H1 (cell line): Measurements from ENCODE around the gene DSCAM. TPM values are rescaled to one million over a fixed set of nuclear protein-coding genes. Genes with fewer than 3 reads are reported as not detected.
A peak's percentile ranks its signal among the peaks of the same experiment; 100 is the strongest.

Experiments used
- CTCF ChIA-PET: fragments of 300-600 bp; sonication (Branson Sonifier 250); formaldehyde crosslinking; loops from one replicate; lab custom pipeline; 2021; ENCODE audit not compliant: partially characterized antibody; lab: Charles Lee
- POLR2A ChIA-PET: fragments of 300-600 bp; sonication (Branson Sonifier 250); formaldehyde crosslinking; loops from one replicate; lab custom pipeline; 2021; ENCODE audit warnings: inconsistent platforms; ENCODE audit not compliant: partially characterized antibody; lab: Charles Lee
- DNase-seq, 2 experiments: peaks; one replicate each; pipeline versions ENCODE4 v3.0.0 to v3.0.0-alpha.2; 2010 to 2022; ENCODE audit warnings: low spot score in 2 of 2, low read depth in 1 of 2, mixed read lengths in 1 of 2
- FAIRE-seq: peaks from 2 replicates; lab custom pipeline; 2011; peaks lifted over from hg19 to GRCh38; lab: Jason Lieb, UNC
- H2AFZ ChIP-seq: 2 replicates; pipeline ENCODE4 v1.8.1; 2012; ENCODE audit warnings: low read length, inconsistent platforms
- H2AK5ac ChIP-seq: 2 replicates; pipeline ENCODE4 v1.6.1; 2013; ENCODE audit warnings: low read depth, low read length
- H2BK120ac ChIP-seq: replicated peaks from 2 replicates; pipeline ENCODE3; 2013; ENCODE audit warnings: low read depth, low read length, inconsistent platforms
- H2BK12ac ChIP-seq: 2 replicates; pipeline ENCODE4 v1.6.1; 2013; ENCODE audit warnings: low read depth, low read length
- H2BK15ac ChIP-seq: 2 replicates; pipeline ENCODE4 v1.6.1; 2013; ENCODE audit warnings: low read length
- H2BK20ac ChIP-seq: 2 replicates; pipeline ENCODE4 v1.6.1; 2013; ENCODE audit warnings: low read length
- H2BK5ac ChIP-seq: 2 replicates; pipeline ENCODE4 v1.6.1; 2013; ENCODE audit warnings: low read depth, low read length
- H3K14ac ChIP-seq: 2 replicates; pipeline ENCODE4 v1.6.1; 2013; ENCODE audit warnings: inconsistent platforms; ENCODE audit not compliant: insufficient read length
- H3K18ac ChIP-seq: 2 replicates; pipeline ENCODE4 v1.6.1; 2013; ENCODE audit warnings: low read length; ENCODE audit errors: extremely low read depth
- H3K23ac ChIP-seq: 2 replicates; pipeline ENCODE4 v1.6.1; 2013; ENCODE audit warnings: inconsistent platforms; ENCODE audit not compliant: insufficient read length
- H3K23me2 ChIP-seq: 2 replicates; pipeline ENCODE4 v1.6.1; 2013; ENCODE audit warnings: low read depth, low read length
- H3K27ac ChIP-seq: 2 replicates; pipeline ENCODE4 v1.6.1; 2011; ENCODE audit warnings: low read depth, low read length, inconsistent platforms
- H3K27me3 ChIP-seq, 4 experiments: replicated peaks in 1 of 4; 1 replicate in 1 of 4; 2 replicates in 3 of 4; pipeline versions ENCODE4 v1.6.1 to v1.8.1; 2011 to 2013; ENCODE audit warnings: low read length in 3 of 4, mild to moderate bottlenecking in 3 of 4, inconsistent platforms in 2 of 4, mixed read lengths in 2 of 4, moderate library complexity in 1 of 4; ENCODE audit not compliant: control insufficient read depth in 3 of 4, insufficient read depth in 3 of 4; ENCODE audit errors: extremely low read depth in 1 of 4
- H3K36me3 ChIP-seq, 4 experiments: 2 replicates each; pipeline versions ENCODE4 v1.6.1 to v1.8.1; 2011 to 2013; ENCODE audit warnings: mild to moderate bottlenecking in 4 of 4, low read length in 3 of 4, moderate library complexity in 2 of 4, control low read depth in 1 of 4, inconsistent platforms in 1 of 4; ENCODE audit not compliant: insufficient read depth in 4 of 4, control insufficient read depth in 2 of 4
- H3K4ac ChIP-seq: replicated peaks from 2 replicates; pipeline ENCODE3; 2013; ENCODE audit warnings: low read length, low read depth, mixed read lengths, inconsistent platforms; ENCODE audit not compliant: insufficient read length
- H3K4me1 ChIP-seq, 4 experiments: replicated peaks in 1 of 4; 1 replicate in 1 of 4; 2 replicates in 3 of 4; pipeline versions ENCODE4 v1.6.1 to v1.8.1; 2011 to 2013; ENCODE audit warnings: low read length in 3 of 4, inconsistent platforms in 2 of 4, mixed read lengths in 1 of 4; ENCODE audit not compliant: insufficient read depth in 4 of 4, control insufficient read depth in 3 of 4
- H3K4me2 ChIP-seq, 2 experiments: 2 replicates each; pipeline versions ENCODE4 v1.6.1 to v1.8.1; 2011 to 2013; ENCODE audit warnings: low read depth in 2 of 2, low read length in 2 of 2, control low read depth in 1 of 2, inconsistent platforms in 1 of 2, mild to moderate bottlenecking in 1 of 2; ENCODE audit not compliant: insufficient read depth in 1 of 2
- H3K4me3 ChIP-seq, 4 experiments: fragments of 200-600, 300-600 bp in 1 of 4; sonication (generic), shearing (Covaris generic), sonication (Bioruptor Twin) in 1 of 4; 2 replicates each; pipeline versions ENCODE4 v1.5.1 to v1.8.1; 2011 to 2016; ENCODE audit warnings: low read length in 4 of 4, low read depth in 3 of 4, control low read depth in 2 of 4, inconsistent platforms in 2 of 4, mild to moderate bottlenecking in 2 of 4, mixed read lengths in 1 of 4, moderate library complexity in 1 of 4; ENCODE audit not compliant: insufficient read depth in 2 of 4; ENCODE audit errors: extremely low read depth in 1 of 4
- H3K56ac ChIP-seq: replicated peaks from 2 replicates; pipeline ENCODE3; 2013; ENCODE audit warnings: low read depth, mild to moderate bottlenecking, mixed read lengths, low read length, inconsistent platforms; ENCODE audit not compliant: insufficient read length
- H3K79me1 ChIP-seq: 2 replicates; pipeline ENCODE4 v1.6.1; 2013; ENCODE audit warnings: low read depth, low read length, control low read depth
- H3K79me2 ChIP-seq, 2 experiments: 2 replicates each; pipeline versions ENCODE4 v1.6.1 to v1.8.1; 2012 to 2013; ENCODE audit warnings: low read length in 2 of 2, mild to moderate bottlenecking in 2 of 2, inconsistent platforms in 1 of 2; ENCODE audit not compliant: insufficient read depth in 2 of 2, control insufficient read depth in 1 of 2
- H3K9ac ChIP-seq, 4 experiments: replicated peaks in 1 of 4; 1 replicate in 1 of 4; 2 replicates in 3 of 4; pipeline versions ENCODE4 v1.6.1 to v1.8.1; 2011 to 2013; ENCODE audit warnings: low read depth in 3 of 4, low read length in 3 of 4, control low read depth in 2 of 4, mild to moderate bottlenecking in 2 of 4, moderate library complexity in 2 of 4, inconsistent platforms in 1 of 4; ENCODE audit errors: extremely low read depth in 1 of 4
- H3K9me3 ChIP-seq, 2 experiments: 2 replicates each; pipeline versions ENCODE4 v1.6.1 to v1.8.1; 2012 to 2013; ENCODE audit warnings: mild to moderate bottlenecking in 2 of 2, moderate library complexity in 2 of 2, control low read depth in 1 of 2, inconsistent platforms in 1 of 2, low read depth in 1 of 2, low read length in 1 of 2, mixed read lengths in 1 of 2; ENCODE audit not compliant: insufficient read depth in 2 of 2
- H4K20me1 ChIP-seq, 2 experiments: replicated peaks in 1 of 2; 2 replicates each; pipeline versions ENCODE3 to v1.8.1; 2011 to 2013; ENCODE audit warnings: inconsistent platforms in 2 of 2, low read length in 2 of 2, mild to moderate bottlenecking in 1 of 2; ENCODE audit not compliant: insufficient read depth in 2 of 2, control insufficient read depth in 1 of 2
- H4K5ac ChIP-seq: 2 replicates; pipeline ENCODE4 v1.6.1; 2013; ENCODE audit warnings: low read length, low read depth, mixed read lengths, inconsistent platforms; ENCODE audit not compliant: insufficient read length
- H4K8ac ChIP-seq: 2 replicates; pipeline ENCODE4 v1.8.0; 2013; ENCODE audit warnings: mild to moderate bottlenecking, moderate library complexity, low read length, inconsistent platforms; ENCODE audit not compliant: insufficient read depth; ENCODE audit errors: extremely low read depth
- H4K91ac ChIP-seq: replicated peaks from 2 replicates; pipeline ENCODE3; 2013; ENCODE audit warnings: low read length, mixed read lengths, inconsistent platforms; ENCODE audit not compliant: insufficient read length
- CTBP2 ChIP-seq: IDR thresholded peaks from 2 replicates; pipeline ENCODE4 v1.7.0; 2011; ENCODE audit warnings: borderline replicate concordance, mild to moderate bottlenecking, moderate library complexity, mixed read lengths, low read length; ENCODE audit not compliant: insufficient read depth, insufficient read length
- CTCF ChIP-seq, 3 experiments: IDR thresholded peaks; 1 replicate in 2 of 3; 2 replicates in 1 of 3; pipeline versions ENCODE4 v1.5.1 to v1.6.1; 2011; ENCODE audit warnings: low read length in 3 of 3, mild to moderate bottlenecking in 3 of 3, inconsistent platforms in 2 of 3, low read depth in 1 of 3, moderate library complexity in 1 of 3; ENCODE audit not compliant: insufficient read depth in 1 of 3; ENCODE audit errors: control extremely low read depth in 1 of 3
- JUND ChIP-seq: IDR thresholded peaks from 2 replicates; pipeline ENCODE4 v1.6.1; 2011; ENCODE audit warnings: mild to moderate bottlenecking, improper control_type of control experiment, low read length
- RFX5 ChIP-seq: IDR thresholded peaks from 2 replicates; pipeline ENCODE4 v1.6.1; 2011; ENCODE audit warnings: low read depth, low read length, improper control_type of control experiment, borderline replicate concordance
- SIN3A ChIP-seq, 2 experiments: IDR thresholded peaks in 1 of 2; conservative IDR thresholded peaks in 1 of 2; 2 replicates each; pipeline ENCODE4 v1.6.1; 2011 to 2012; ENCODE audit warnings: low read length in 2 of 2, improper control_type of control experiment in 1 of 2, low read depth in 1 of 2, mild to moderate bottlenecking in 1 of 2
- SIX5 ChIP-seq: IDR thresholded peaks from 2 replicates; pipeline ENCODE4 v1.6.1; 2011; ENCODE audit warnings: mild to moderate bottlenecking, low read depth, low read length
- SP4 ChIP-seq: IDR thresholded peaks from 2 replicates; pipeline ENCODE4 v1.6.1; 2012; ENCODE audit warnings: low read length, inconsistent platforms
- SRF ChIP-seq: IDR thresholded peaks from 2 replicates; pipeline ENCODE4 v1.6.1; 2011; ENCODE audit warnings: mild to moderate bottlenecking, low read depth, low read length, moderate library complexity
- TAF7 ChIP-seq: optimal IDR thresholded peaks from 2 replicates; pipeline ENCODE3; 2011; ENCODE audit warnings: low read depth, mild to moderate bottlenecking, inconsistent platforms, low read length, moderate library complexity, borderline replicate concordance
- TCF12 ChIP-seq: IDR thresholded peaks from 2 replicates; pipeline ENCODE4 v1.6.1; 2011; ENCODE audit warnings: low read depth, mild to moderate bottlenecking, low read length
- WGBS, 2 experiments: shearing (Covaris generic) in 1 of 2; methylation state at CpG; one replicate each; pipeline versions ENCODE4 v1.1.6 to v1.1.7; 2013 to 2015; ENCODE audit warnings: low lambda C conversion rate in 2 of 2, mixed read lengths in 2 of 2, inconsistent platforms in 1 of 2, low coverage in 1 of 2, missing lambda C conversion rate in 1 of 2; ENCODE audit not compliant: insufficient replicate concordance in 2 of 2, insufficient coverage in 1 of 2, insufficient read length in 1 of 2; ENCODE audit errors: extremely low coverage in 1 of 2, missing lambda C conversion rate in 1 of 2; 5-methylcytosine and 5-hydroxymethylcytosine counted together
- polyA plus RNA-seq, 7 experiments: library from polyadenylated mRNA; depleted of rRNA in 3 of 7; stranded (reverse) in 5 of 7; unstranded in 2 of 7; fragments of >200 nt in 5 of 7; fragments of 200-250 nt in 2 of 7; gene quantifications; 1 replicate in 5 of 7; 2 replicates in 1 of 7; 4 replicates in 1 of 7; pipeline versions ENCODE4 v1.2.1 to v1.2.3, GENCODE V29; 2011 to 2013; ENCODE audit warnings: missing spikeins in 2 of 7, mixed read lengths in 2 of 7
- total RNA-seq: library from RNA; stranded (reverse); fragmentation: NEBNext Ultra II Directional; extraction: Animal tissue kit (Norgen Biotek cat#: 25700); gene quantifications from 2 replicates; pipeline ENCODE4 v1.2.1, GENCODE V29; 2021

Gene DSCAM
- total and polyA plus RNA-seq, 2 of the 8 experiments (the other 6 are each of a cell fraction or from before 2014, with no cell fraction given), result 0.02 to 0.15 TPM

GRCh38 chr21:40386294-40386911 is 460.6 kb downstream of the DSCAM start:
- Histone ChIP-seq H4K20me1 (no peaks in the 10 kb centered on the region), H3K56ac (no peak overlapping the region), H2BK20ac (no peak overlapping the region), H3K4me3 (no peak overlapping the region), H3K36me3 (no peaks in the 10 kb centered on the region), H4K91ac (no peak overlapping the region), H3K23ac (no peak overlapping the region), H3K9ac (no peak overlapping the region), H3K4me1 (no peaks in the 10 kb centered on the region), H4K8ac (no peak overlapping the region), H3K18ac (no peak overlapping the region), H4K5ac (no peak overlapping the region), H3K27me3 (no peaks in the 10 kb centered on the region; a peak in 1 of 7 replicates), H3K27ac (no peak overlapping the region), H3K9me3 (no peaks in the 10 kb centered on the region), H2BK12ac (no peak overlapping the region), H2BK5ac (no peak overlapping the region), H2BK15ac (no peak overlapping the region), H3K79me2 (no peaks in the 10 kb centered on the region), H3K4ac (no peak overlapping the region), H2AFZ (no peak overlapping the region), H2BK120ac (no peak overlapping the region), H3K4me2 (peak overlapping the region in 1 of 2 experiments; percentile 24; a peak in 2 of 4 replicates), H3K23me2 (no peaks in the 10 kb centered on the region; the same call in 1 of the 2 replicates), H3K14ac (no peak overlapping the region), H2AK5ac (no peak overlapping the region), H3K79me1 (no peaks in the 10 kb centered on the region)
- ChIA-PET CTCF (interaction anchor here (0.5 to 2.3 kb wide), 25 partner anchors 10 to 1160 kb away, joined by 3 to 14 read pairs (median 4); no protein-coding TSS in a partner anchor), POLR2A (no interaction called here)
- WGBS, 2 experiments, result 32% methylated on average over 23 of the region's 23 CpGs; no CpG with 5 or more reads in 1 of the 2 experiments
- DNase-seq, result peak; percentile 21 to 76
- FAIRE-seq, result no peak
- TF ChIP-seq SIN3A (conservative IDR thresholded peaks at IDR 0.05 in 1 of 2, IDR thresholded peaks at IDR 0.05 in 1 of 2; ENCODE audit: low read depth in 1 of 2, low read length in 2 of 2) (no peak), CTCF (IDR thresholded peaks at IDR 0.05; ENCODE audit: control extremely low read depth in 1 of 3, insufficient read depth in 1 of 3, low read depth in 1 of 3, low read length in 3 of 3) (peak; percentile 82 to 93 (median 83)), SP4 (no peak), RFX5 (no peak), SRF (no peak), JUND (no peak), CTBP2 (no peak), TAF7 (no peak), SIX5 (no peak), TCF12 (no peak)
